ENCODE results near the gene CERS6. TPM values are rescaled to one million over a fixed set of nuclear protein-coding genes. Genes with fewer than 3 reads are reported as not detected.

The CERS6 gene
- polyA plus RNA-seq, 1 donor: 43.8 TPM

DNA sequence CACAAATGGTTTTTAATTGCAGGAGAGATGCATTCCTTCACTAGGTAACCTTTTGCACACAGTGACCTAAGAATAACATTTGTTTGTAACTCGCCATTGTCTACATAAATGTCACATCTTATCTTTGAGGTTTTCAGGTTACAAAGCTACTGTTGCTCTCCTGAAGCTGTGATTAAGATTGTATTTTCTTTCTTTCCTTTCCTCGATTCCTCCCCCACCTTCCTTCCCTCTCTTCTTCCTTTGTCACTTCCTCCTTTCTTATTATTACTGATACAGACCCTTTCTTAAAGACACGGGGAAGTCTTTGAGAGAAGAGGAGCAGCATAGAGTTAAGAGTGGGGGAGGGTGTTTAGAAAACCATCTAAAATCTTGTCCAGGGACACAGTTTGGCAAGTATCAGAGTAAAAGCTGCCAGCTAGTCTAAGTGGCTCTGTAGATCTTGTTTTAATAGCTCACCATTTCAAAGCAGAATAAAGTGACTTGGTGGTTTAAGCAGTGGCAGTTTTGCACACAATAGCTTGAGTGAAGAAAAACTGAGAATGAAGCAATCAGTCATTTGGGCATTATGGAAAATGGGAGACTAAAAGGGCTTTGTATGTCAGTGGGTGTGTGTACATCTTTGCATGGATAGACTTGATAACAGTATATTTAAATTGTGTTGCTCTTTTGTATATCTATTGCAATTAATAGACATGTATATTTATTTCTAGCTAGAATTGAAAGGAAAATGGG is 10.9 kb downstream of the CERS6 start:
- H3K27me3 ChIP-seq (ENCODE audit: control insufficient read depth, insufficient read depth, low read length): no peaks in the 10 kb centered on the region
- H3K4me1 ChIP-seq (ENCODE audit: control insufficient read depth, insufficient read depth, low read length): peaks cover 18% of the 10 kb centered on the region
- no peaks in the 10 kb centered on the region for H3K9me3 ChIP-seq (ENCODE audit: control insufficient read depth, low read depth, low read length)
- no peaks in the 10 kb centered on the region for H3K36me3 ChIP-seq (ENCODE audit: control insufficient read depth, insufficient read depth, low read length)
- H3K27ac ChIP-seq (ENCODE audit: low read length): no peak overlapping the region
- 19% methylated on average over 2 of the region's 3 CpGs for WGBS (ENCODE audit: insufficient coverage, low lambda C conversion rate)
- no peak overlapping the region for H3K4me3 ChIP-seq (ENCODE audit: low read length)
- DNase-seq: no peak

- no peak overlapping the region for H3K4me3 ChIP-seq (ENCODE audit: low read length)
These were observed 11.7 kb downstream of the CERS6 start for GRCh38 chr2:168467729-168468128.

DNA sequence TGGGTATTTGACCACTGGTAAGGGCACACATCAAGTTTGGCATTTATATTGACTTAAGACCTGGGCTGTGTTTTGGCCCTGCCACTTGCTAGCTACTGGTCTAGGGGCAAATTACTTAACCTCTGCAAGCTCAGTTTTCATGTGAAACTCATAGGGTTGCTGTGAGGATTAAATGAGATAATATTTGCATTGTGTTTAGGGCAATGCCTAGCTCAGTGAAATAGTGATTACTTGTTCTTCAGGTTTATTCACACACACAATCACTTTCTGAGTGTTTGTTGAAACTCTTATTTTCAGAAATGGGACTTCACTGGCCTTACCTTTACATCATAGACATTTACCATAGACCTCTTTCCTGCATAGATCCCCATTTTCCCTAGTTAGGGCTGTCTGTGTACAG is 12.3 kb downstream of the CERS6 start:
- no peaks in the 10 kb centered on the region for H3K27me3 ChIP-seq (ENCODE audit: control insufficient read depth, insufficient read depth, low read length)
- no peaks in the 10 kb centered on the region for H3K9me3 ChIP-seq (ENCODE audit: control insufficient read depth, low read depth, low read length)
- H3K4me1 ChIP-seq (ENCODE audit: control insufficient read depth, insufficient read depth, low read length): peaks cover 18% of the 10 kb centered on the region
- H3K36me3 ChIP-seq (ENCODE audit: control insufficient read depth, insufficient read depth, low read length): no peaks in the 10 kb centered on the region
- no peak overlapping the region for H3K27ac ChIP-seq (ENCODE audit: low read length)
- H3K4me3 ChIP-seq (ENCODE audit: low read length): no peak overlapping the region
- no peak for DNase-seq

More at GRCh38 chr2:168467729-168468128, 11.7 kb downstream of the CERS6 start:
- 40% methylated on average over 1 of the region's 2 CpGs for WGBS (ENCODE audit: insufficient coverage, low lambda C conversion rate)
- Histone ChIP-seq H3K27me3 (ENCODE audit: control insufficient read depth, insufficient read depth, low read length) (no peaks in the 10 kb centered on the region), H3K9me3 (ENCODE audit: control insufficient read depth, low read depth, low read length) (no peaks in the 10 kb centered on the region), H3K27ac (ENCODE audit: low read length) (no peak overlapping the region), H3K36me3 (ENCODE audit: control insufficient read depth, insufficient read depth, low read length) (no peaks in the 10 kb centered on the region), H3K4me1 (ENCODE audit: control insufficient read depth, insufficient read depth, low read length) (peaks cover 18% of the 10 kb centered on the region)
- DNase-seq: no peak

DNA sequence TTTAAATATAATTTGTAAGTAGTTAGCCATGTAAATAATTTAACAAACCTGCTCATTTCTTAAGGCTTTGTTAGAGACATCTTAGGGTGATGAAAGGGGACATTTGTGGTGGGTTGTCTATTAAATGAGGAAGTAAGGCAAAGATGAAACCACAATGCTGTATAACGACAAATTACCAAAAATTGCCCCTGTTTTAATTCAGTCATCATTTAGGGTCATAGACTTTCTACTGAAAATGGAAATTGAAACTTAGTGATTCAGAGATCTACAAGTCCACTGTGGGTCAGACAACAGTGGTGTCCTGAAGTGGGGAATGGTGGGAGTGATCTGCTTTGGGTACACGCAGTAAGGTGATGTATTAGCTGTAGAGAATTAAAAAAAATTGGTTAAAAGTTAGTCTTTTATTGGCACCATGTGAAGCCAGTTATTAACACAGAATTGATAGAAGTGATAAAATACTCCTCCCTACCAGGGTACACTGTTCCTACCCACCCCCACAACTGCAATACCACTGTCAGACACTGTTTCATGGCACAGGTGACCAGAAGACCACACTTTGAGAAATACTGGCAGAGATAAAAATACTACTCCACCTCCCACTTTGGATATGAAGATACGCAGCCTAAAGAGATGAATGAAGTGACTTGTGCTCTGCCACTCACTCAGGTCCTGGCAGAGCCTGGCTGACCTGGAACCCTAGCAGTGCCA is 13.4 kb downstream of the CERS6 start:
- no peak for DNase-seq
- WGBS (ENCODE audit: insufficient coverage, low lambda C conversion rate): 100% methylated on average over 1 of the region's 3 CpGs
- H3K27me3 ChIP-seq (ENCODE audit: control insufficient read depth, insufficient read depth, low read length): no peaks in the 10 kb centered on the region
- H3K27ac ChIP-seq (ENCODE audit: low read length): no peak overlapping the region
- H3K4me1 ChIP-seq (ENCODE audit: control insufficient read depth, insufficient read depth, low read length): peaks cover 18% of the 10 kb centered on the region
- no peaks in the 10 kb centered on the region for H3K9me3 ChIP-seq (ENCODE audit: control insufficient read depth, low read depth, low read length)
- no peak overlapping the region for H3K4me3 ChIP-seq (ENCODE audit: low read length)
- H3K36me3 ChIP-seq (ENCODE audit: control insufficient read depth, insufficient read depth, low read length): no peaks in the 10 kb centered on the region

DNA sequence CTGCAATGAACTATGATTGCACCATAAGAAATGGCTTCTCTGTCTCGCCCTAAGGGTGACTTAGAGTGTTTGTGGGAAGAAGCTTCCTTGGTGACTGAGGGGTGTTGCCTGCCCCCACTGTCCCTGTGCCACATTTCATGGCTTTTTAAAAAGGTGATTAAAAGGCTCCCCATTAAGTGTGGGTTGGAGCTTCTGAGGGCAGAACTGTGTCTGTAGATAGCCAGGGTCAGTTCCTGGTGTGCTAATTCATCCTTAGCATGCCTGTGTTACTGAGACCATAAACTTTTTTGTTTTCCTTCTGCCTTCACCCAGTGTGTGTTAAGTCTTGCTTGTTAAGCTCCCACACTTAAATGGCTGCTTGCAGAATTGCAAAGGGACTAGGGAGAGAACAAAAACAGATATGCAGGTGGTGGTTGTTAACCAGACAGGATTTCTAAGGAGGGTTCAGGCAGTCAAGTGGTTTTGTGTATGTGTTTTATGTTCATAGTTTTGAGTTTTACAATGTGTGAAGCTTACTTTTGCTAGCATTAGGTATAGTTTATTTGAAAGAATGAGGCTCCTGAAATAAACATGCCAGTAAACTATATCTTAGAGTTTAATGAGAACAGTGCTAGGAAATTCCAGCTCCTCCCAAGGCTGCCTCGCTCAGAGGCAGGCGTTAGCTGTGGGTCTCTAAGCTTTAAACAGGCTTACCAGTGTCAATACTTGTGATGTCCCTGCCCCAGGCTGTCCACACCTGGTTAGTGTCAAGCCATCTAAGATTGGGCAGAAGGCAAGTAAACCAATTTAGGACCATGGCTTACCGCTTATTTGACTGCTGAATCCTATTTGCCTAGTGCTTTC is 14.5 kb downstream of the CERS6 start:
- DNase-seq: no peak
- Histone ChIP-seq H3K4me1 (ENCODE audit: control insufficient read depth, insufficient read depth, low read length) (peaks cover 18% of the 10 kb centered on the region), H3K4me3 (ENCODE audit: low read length) (no peak overlapping the region), H3K27ac (ENCODE audit: low read length) (no peak overlapping the region), H3K36me3 (ENCODE audit: control insufficient read depth, insufficient read depth, low read length) (no peaks in the 10 kb centered on the region), H3K9me3 (ENCODE audit: control insufficient read depth, low read depth, low read length) (no peaks in the 10 kb centered on the region), H3K27me3 (ENCODE audit: control insufficient read depth, insufficient read depth, low read length) (no peaks in the 10 kb centered on the region)
- whole genome bisulfite sequencing (ENCODE audit: insufficient coverage, low lambda C conversion rate): no CpG with 5 or more reads among the region's 4 CpGs

DNA sequence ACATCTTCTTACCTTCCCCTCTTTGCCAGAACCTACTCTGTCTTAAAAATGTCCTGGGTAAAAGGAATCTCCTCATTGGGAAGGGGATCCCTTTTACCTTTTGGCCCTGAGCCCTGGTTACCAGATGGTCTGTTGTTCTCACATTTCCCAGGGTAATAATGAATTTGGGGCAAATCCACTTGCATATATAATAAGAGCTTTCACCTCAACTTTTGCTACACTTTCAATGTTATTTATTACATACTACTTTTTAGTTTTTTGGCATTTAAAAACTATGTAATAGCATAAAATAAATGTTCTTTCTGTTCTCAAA is 15.0 kb downstream of the CERS6 start:
- peaks cover 15% of the 10 kb centered on the region for H3K4me1 ChIP-seq (ENCODE audit: control insufficient read depth, insufficient read depth, low read length)
- H3K4me3 ChIP-seq (ENCODE audit: low read length): no peak overlapping the region
- no peak overlapping the region for H3K27ac ChIP-seq (ENCODE audit: low read length)
- H3K27me3 ChIP-seq (ENCODE audit: control insufficient read depth, insufficient read depth, low read length): no peaks in the 10 kb centered on the region
- no peak for DNase-seq
- no peaks in the 10 kb centered on the region for H3K36me3 ChIP-seq (ENCODE audit: control insufficient read depth, insufficient read depth, low read length)
- no peaks in the 10 kb centered on the region for H3K9me3 ChIP-seq (ENCODE audit: control insufficient read depth, low read depth, low read length)

DNA sequence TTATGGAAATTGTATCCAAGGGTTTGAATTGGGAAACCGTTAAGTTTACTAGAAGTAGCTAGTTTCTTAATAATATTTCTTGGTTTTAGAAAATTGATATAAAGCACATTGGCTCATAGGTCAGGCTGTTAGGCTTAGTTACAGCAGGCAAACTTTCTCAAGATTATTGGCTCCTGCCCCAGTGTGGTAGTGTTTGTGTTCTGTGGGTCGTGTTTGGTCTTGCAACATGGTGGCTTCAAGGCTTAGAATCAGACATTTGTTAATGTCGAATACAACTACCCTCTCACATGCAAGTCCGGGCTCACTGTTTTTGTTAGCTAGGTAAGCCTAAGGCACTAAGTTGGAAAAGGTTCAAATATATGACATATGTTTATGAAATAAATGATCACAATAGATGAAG is 19.6 kb downstream of the CERS6 start:
- H3K4me1 ChIP-seq (ENCODE audit: control insufficient read depth, insufficient read depth, low read length): peaks cover under 1% of the 10 kb centered on the region

DNA sequence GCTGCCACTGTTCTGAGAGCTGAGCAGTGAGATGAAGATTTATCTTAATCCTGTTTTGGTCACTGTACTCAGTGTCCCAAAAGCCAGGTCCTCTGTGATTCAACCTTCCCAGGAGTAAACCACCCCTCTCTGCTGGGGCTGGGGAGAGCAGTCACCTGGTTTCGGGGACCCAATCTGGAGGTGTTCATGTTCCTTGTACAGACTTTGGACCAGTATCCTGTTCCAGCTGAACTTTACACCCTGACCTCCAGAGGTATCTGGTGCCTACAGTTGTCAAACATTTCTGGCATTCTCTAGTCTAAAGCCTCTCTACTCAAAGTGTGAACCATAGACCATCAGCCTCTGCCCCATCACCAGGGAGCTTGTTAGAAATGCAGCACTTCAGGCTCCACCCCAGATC is 22.1 kb downstream of the CERS6 start:
- peak in 1 of 2 donors; percentile 41 for DNase-seq
- Histone ChIP-seq H3K27ac (ENCODE audit: low read length) (no peak overlapping the region), H3K4me3 (ENCODE audit: low read length) (no peak overlapping the region), H3K36me3 (ENCODE audit: control insufficient read depth, insufficient read depth, low read length) (no peaks in the 10 kb centered on the region), H3K9me3 (ENCODE audit: control insufficient read depth, low read depth, low read length) (no peaks in the 10 kb centered on the region), H3K27me3 (ENCODE audit: control insufficient read depth, insufficient read depth, low read length) (no peaks in the 10 kb centered on the region), H3K4me1 (ENCODE audit: control insufficient read depth, insufficient read depth, low read length) (no peaks in the 10 kb centered on the region)
- WGBS (ENCODE audit: insufficient coverage, low lambda C conversion rate): no CpG with 5 or more reads among the region's 1 CpG

More for the DNA sequence above, 19.6 kb downstream of the CERS6 start:
- H3K36me3 ChIP-seq (ENCODE audit: control insufficient read depth, insufficient read depth, low read length): no peaks in the 10 kb centered on the region
- no peak overlapping the region for H3K27ac ChIP-seq (ENCODE audit: low read length)
- no peak for DNase-seq
- H3K9me3 ChIP-seq (ENCODE audit: control insufficient read depth, low read depth, low read length): no peaks in the 10 kb centered on the region
- no CpG with 5 or more reads among the region's 4 CpGs for WGBS (ENCODE audit: insufficient coverage, low lambda C conversion rate)
- no peak overlapping the region for H3K4me3 ChIP-seq (ENCODE audit: low read length)
- no peaks in the 10 kb centered on the region for H3K27me3 ChIP-seq (ENCODE audit: control insufficient read depth, insufficient read depth, low read length)

DNA sequence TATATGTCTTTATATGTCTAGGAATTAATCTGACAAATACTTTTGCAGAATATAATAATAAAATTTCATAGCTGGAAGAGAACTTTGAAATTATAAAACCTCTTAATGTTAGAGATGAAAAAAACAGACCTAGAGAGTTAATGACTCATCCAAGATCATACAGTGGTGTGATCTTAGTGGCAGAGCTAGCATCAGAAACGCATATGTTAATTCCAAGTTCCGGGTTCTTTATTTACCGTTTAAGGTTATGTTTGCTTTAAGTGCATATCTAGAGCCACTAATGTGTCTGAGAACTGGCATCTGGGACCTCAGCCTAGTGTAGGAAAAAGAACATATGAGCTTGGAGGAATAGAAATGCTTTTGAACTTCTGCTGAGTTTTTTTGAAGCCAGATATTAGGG is 24.3 kb downstream of the CERS6 start:
- no peak for DNase-seq
- Histone ChIP-seq H3K4me3 (ENCODE audit: low read length) (no peak overlapping the region), H3K27ac (ENCODE audit: low read length) (no peak overlapping the region), H3K36me3 (ENCODE audit: control insufficient read depth, insufficient read depth, low read length) (no peaks in the 10 kb centered on the region), H3K4me1 (ENCODE audit: control insufficient read depth, insufficient read depth, low read length) (no peaks in the 10 kb centered on the region), H3K27me3 (ENCODE audit: control insufficient read depth, insufficient read depth, low read length) (no peaks in the 10 kb centered on the region), H3K9me3 (ENCODE audit: control insufficient read depth, low read depth, low read length) (no peaks in the 10 kb centered on the region)
- 80% methylated on average over 1 of the region's 3 CpGs for WGBS (ENCODE audit: insufficient coverage, low lambda C conversion rate)

DNA sequence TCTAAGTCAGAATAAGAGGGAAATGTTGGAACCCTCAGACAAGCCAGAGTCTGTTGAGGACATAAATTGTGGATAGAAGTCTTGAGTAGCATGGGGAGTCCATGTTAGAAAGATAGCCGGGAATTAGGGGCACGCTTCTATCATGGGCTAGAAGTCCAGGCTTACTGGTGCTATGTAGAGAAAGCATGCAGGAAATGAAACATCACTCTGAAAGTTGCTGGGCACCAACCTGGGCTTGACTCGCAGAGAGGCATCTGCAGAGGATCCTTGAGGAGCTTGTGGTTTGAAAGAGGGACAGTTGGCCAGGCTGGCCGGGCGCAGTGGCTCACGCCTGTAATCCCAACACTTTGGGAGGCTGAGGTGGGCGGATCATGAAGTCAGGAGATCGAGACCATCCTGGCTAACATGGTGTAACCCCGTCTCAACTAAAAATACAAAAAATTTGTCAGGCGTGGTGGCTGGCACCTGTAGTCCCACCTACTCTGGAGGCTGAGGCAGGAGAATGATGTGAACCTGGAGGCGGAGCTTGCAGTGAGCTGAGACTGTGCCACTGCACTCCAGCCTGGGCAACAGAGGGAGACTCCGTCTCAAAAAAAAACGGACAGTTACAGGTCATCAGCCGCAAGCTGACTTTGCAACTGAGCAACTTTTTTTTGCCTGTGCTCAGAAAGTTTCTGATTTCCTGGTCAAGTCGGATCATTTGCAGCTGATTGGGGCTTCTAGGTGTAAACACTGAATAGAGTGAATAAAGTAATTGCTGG is 24.9 kb downstream of the CERS6 start:
- Histone ChIP-seq H3K9me3 (ENCODE audit: control insufficient read depth, low read depth, low read length) (no peaks in the 10 kb centered on the region), H3K27ac (ENCODE audit: low read length) (no peak overlapping the region), H3K27me3 (ENCODE audit: control insufficient read depth, insufficient read depth, low read length) (no peaks in the 10 kb centered on the region), H3K4me3 (ENCODE audit: low read length) (no peak overlapping the region), H3K4me1 (ENCODE audit: control insufficient read depth, insufficient read depth, low read length) (no peaks in the 10 kb centered on the region), H3K36me3 (ENCODE audit: control insufficient read depth, insufficient read depth, low read length) (no peaks in the 10 kb centered on the region)
- no peak for DNase-seq
- no CpG with 5 or more reads among the region's 15 CpGs for WGBS (ENCODE audit: insufficient coverage, low lambda C conversion rate)

All from large intestine (tissue), 3 donors.